HCT116 (cell line): ENCODE data around the gene GLT6D1. TPM values are rescaled to one million over a fixed set of nuclear protein-coding genes. Genes with fewer than 3 reads are reported as not detected.

Experiments
- ATAC-seq: fragments of 200-7000 bp; cut with Tn5 transposase; 2 replicates; pipeline ENCODE4 v1.9.1; 2020; ENCODE audit warnings: mild to moderate bottlenecking, moderate library complexity
- BruUV-seq: library from RNA; stranded (reverse); fragments of 400-500 nt; replicated peaks from 2 replicates; lab custom pipeline; 2021; lab: Mats Ljungman, UMichigan
- CTCF ChIA-PET: fragments of 300-600 bp; sonication (Branson Sonifier 250); formaldehyde crosslinking; loops from one replicate; lab custom pipeline; 2021; ENCODE audit warnings: antibody characterized with exemption; lab: Charles Lee
- POLR2A ChIA-PET: fragments of 300-600, 350-600 bp; sonication (Branson Sonifier 250); formaldehyde crosslinking; loops from one replicate; lab custom pipeline; 2021; ENCODE audit warnings: antibody characterized with exemption; lab: Charles Lee
- RAD21 ChIA-PET, 2 experiments: fragments of 300-600 bp; sonication (Branson Sonifier 250); formaldehyde crosslinking; loops; one replicate each; lab custom pipeline; 2023; ENCODE audit warnings: low total read pairs in 2 of 2; ENCODE audit not compliant: uncharacterized antibody in 2 of 2, unreplicated experiment in 2 of 2, low non-redundant PET in 1 of 2; lab: Charles Lee
- DNase-seq: peaks from one replicate; pipeline ENCODE4 v3.0.0-alpha.2; 2010; ENCODE audit warnings: low read depth, low spot score
- H2AFZ ChIP-seq: fragments of 200-600 bp; shearing (Covaris generic), sonication (generic); 2 replicates; pipeline ENCODE4 v1.6.1; 2017; ENCODE audit warnings: low read depth, mixed run types, mixed read lengths, antibody characterized with exemption, low read length; ENCODE audit not compliant: poor library complexity, severe bottlenecking
- H3K27ac ChIP-seq: 2 replicates; pipeline ENCODE4 v1.5.1; 2012; ENCODE audit warnings: low read depth, low read length
- H3K27me3 ChIP-seq: fragments of 200-600 bp; sonication (generic); 2 replicates; pipeline ENCODE4 v1.6.1; 2016; ENCODE audit warnings: mixed run types, low read length, mixed read lengths; ENCODE audit not compliant: insufficient read depth
- H3K36me3 ChIP-seq, 2 experiments: fragments of 200-500 bp in 1 of 2; fragments of 200-600 bp in 1 of 2; sonication (Bioruptor generic) in 1 of 2; sonication (generic) in 1 of 2; 2 replicates each; pipeline versions ENCODE4 v1.5.1 to v1.6.1; 2014 to 2016; ENCODE audit warnings: low read length in 2 of 2, inconsistent platforms in 1 of 2, mixed read lengths in 1 of 2, mixed run types in 1 of 2; ENCODE audit not compliant: insufficient read depth in 2 of 2, control insufficient read depth in 1 of 2
- H3K4me1 ChIP-seq, 2 experiments: fragments of 200-600 bp in 1 of 2; sonication (generic) in 1 of 2; 2 replicates each; pipeline versions ENCODE4 v1.5.1 to v1.6.1; 2012 to 2017; ENCODE audit warnings: low read length in 2 of 2, inconsistent platforms in 1 of 2, mild to moderate bottlenecking in 1 of 2, mixed read lengths in 1 of 2, mixed run types in 1 of 2, moderate library complexity in 1 of 2; ENCODE audit not compliant: insufficient read depth in 2 of 2, control insufficient read depth in 1 of 2
- H3K4me2 ChIP-seq: fragments of 200-600 bp; sonication (generic); 2 replicates; pipeline ENCODE4 v1.6.1; 2017; ENCODE audit warnings: mixed run types, low read length, mixed read lengths
- H3K4me3 ChIP-seq, 2 experiments: fragments of 200-600 bp in 1 of 2; sonication (generic) in 1 of 2; replicated peaks in 1 of 2; 2 replicates each; pipeline ENCODE4 v1.5.1; 2011 to 2016; ENCODE audit warnings: low read length in 2 of 2, control low read depth in 1 of 2, low read depth in 1 of 2, mild to moderate bottlenecking in 1 of 2, mixed read lengths in 1 of 2, mixed run types in 1 of 2
- H3K79me2 ChIP-seq: fragments of 200-600 bp; sonication (generic); 2 replicates; pipeline ENCODE4 v1.6.1; 2017; ENCODE audit warnings: mild to moderate bottlenecking, mixed run types, low read length, moderate library complexity, mixed read lengths; ENCODE audit not compliant: insufficient read depth
- H3K9ac ChIP-seq: fragments of 200-600 bp; sonication (generic); 2 replicates; pipeline ENCODE4 v1.6.1; 2016; ENCODE audit warnings: low read length, mixed read lengths
- H3K9me2 ChIP-seq: fragments of 200-600 bp; sonication (generic), shearing (Covaris generic); 2 replicates; pipeline ENCODE4 v1.6.1; 2017; ENCODE audit warnings: mixed run types, mild to moderate bottlenecking, moderate library complexity; ENCODE audit not compliant: insufficient read depth
- H3K9me3 ChIP-seq, 2 experiments: fragments of 200-500 bp in 1 of 2; fragments of 200-600 bp in 1 of 2; sonication (Bioruptor generic) in 1 of 2; sonication (generic) in 1 of 2; 2 replicates each; pipeline ENCODE4 v1.6.1; 2014 to 2017; ENCODE audit warnings: low read length in 2 of 2, mixed read lengths in 2 of 2, inconsistent platforms in 1 of 2, low read depth in 1 of 2, mild to moderate bottlenecking in 1 of 2, mixed run types in 1 of 2, moderate library complexity in 1 of 2; ENCODE audit not compliant: control insufficient read depth in 1 of 2, insufficient read depth in 1 of 2
- H4K20me1 ChIP-seq: fragments of 200-600 bp; sonication (generic), shearing (Covaris generic); 2 replicates; pipeline ENCODE4 v1.6.1; 2017; ENCODE audit warnings: mixed run types, mild to moderate bottlenecking, moderate library complexity; ENCODE audit not compliant: insufficient read depth
- ATF3 ChIP-seq: IDR thresholded peaks from 2 replicates; pipeline ENCODE4 v1.6.1; 2012
- CEBPB ChIP-seq: IDR thresholded peaks from 2 replicates; pipeline ENCODE4 v1.6.1; 2012; ENCODE audit warnings: low read depth
- EGR1 ChIP-seq: IDR thresholded peaks from 2 replicates; pipeline ENCODE4 v1.6.1; 2012; ENCODE audit warnings: low read depth
- ELF1 ChIP-seq: IDR thresholded peaks from 2 replicates; pipeline ENCODE4 v1.6.1; 2012; ENCODE audit warnings: low read depth, borderline replicate concordance
- EZH2 ChIP-seq: fragments of 200-600 bp; sonication (generic); IDR thresholded peaks from 2 replicates; pipeline ENCODE4 v1.6.1; 2017; ENCODE audit warnings: antibody characterized with exemption, mixed run types
- EZH2phosphoT487 ChIP-seq: fragments of 200-600 bp; IDR thresholded peaks from 2 replicates; pipeline ENCODE4 v1.6.1; 2018; ENCODE audit warnings: antibody characterized with exemption, borderline replicate concordance
- FOSL1 ChIP-seq: IDR thresholded peaks from 2 replicates; pipeline ENCODE4 v1.6.1; 2012; ENCODE audit warnings: low read depth
- JUND ChIP-seq: IDR thresholded peaks from 2 replicates; pipeline ENCODE4 v1.6.1; 2012
- POLR2AphosphoS5 ChIP-seq: IDR thresholded peaks from 2 replicates; pipeline ENCODE4 v1.6.1; 2011; ENCODE audit warnings: mild to moderate bottlenecking, low read depth, low read length, moderate library complexity
- REST ChIP-seq: IDR thresholded peaks from 2 replicates; pipeline ENCODE4 v1.6.1; 2012; ENCODE audit warnings: low read depth
- SIN3A ChIP-seq: IDR thresholded peaks from 2 replicates; pipeline ENCODE4 v1.6.1; 2012; ENCODE audit warnings: low read depth
- SP1 ChIP-seq: IDR thresholded peaks from 2 replicates; pipeline ENCODE4 v1.6.1; 2012; ENCODE audit warnings: low read depth
- SRF ChIP-seq: IDR thresholded peaks from 2 replicates; pipeline ENCODE4 v1.6.1; 2012; ENCODE audit warnings: low read depth
- TCF7L2 ChIP-seq: IDR thresholded peaks from 2 replicates; pipeline ENCODE4 v1.7.0; 2011; ENCODE audit warnings: borderline replicate concordance, inconsistent platforms; ENCODE audit not compliant: insufficient read depth, insufficient read length; ENCODE audit errors: extremely low read depth
- ZBTB33 ChIP-seq: IDR thresholded peaks from 2 replicates; pipeline ENCODE4 v1.6.1; 2011; ENCODE audit warnings: mild to moderate bottlenecking, low read length, moderate library complexity; ENCODE audit not compliant: insufficient replicate concordance; ENCODE audit errors: extremely low read depth
- ZFX ChIP-seq: fragments of 450-650 bp; IDR thresholded peaks from 2 replicates; pipeline ENCODE4 v1.6.1; 2017
- ZNF274 ChIP-seq: fragments of 200-500 bp; sonication (Bioruptor generic); IDR thresholded peaks from 2 replicates; pipeline ENCODE4 v1.6.1; 2014; ENCODE audit warnings: mild to moderate bottlenecking, low read depth, low read length, inconsistent platforms
- intact Hi-C: fragments of 100-400 bp; cut with micrococcal nuclease; formaldehyde crosslinking; loops from 2 replicates; pipeline ENCODE4 v1.10.0; 2022
- total RNA-seq: library from RNA; stranded (reverse); gene quantifications from one replicate; pipeline ENCODE4 v1.2.1, GENCODE V29; 2021; ENCODE audit not compliant: unreplicated experiment

GLT6D1 gene
- total RNA-seq, 1 experiment from 2014 or later: not detected

DNA sequence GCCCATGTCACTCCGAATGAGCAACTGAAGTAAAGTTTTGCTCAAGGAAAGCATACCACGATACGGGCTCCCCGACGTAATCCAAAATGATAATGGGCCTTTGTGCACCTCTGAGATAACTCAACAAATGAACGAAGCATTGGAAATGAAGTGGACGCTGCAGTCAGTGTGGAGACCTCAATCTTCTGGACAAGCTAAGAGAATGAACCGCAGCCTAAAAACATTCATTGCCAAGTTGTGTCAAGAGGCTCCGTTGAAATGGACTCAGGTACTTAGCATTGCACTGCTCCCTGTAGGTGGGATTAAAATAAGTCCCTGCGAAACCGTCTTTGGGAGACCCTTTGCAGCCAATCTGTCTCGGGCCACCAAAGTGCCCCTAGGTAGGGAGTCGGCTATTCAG, 19.9 kb upstream of the GLT6D1 start:
- POLR2A ChIA-PET: no interaction called here
- no peak overlapping the region for H3K4me2 ChIP-seq
- H3K27me3 ChIP-seq: no peaks in the 10 kb centered on the region
- no peak overlapping the region for H3K4me3 ChIP-seq
- no peak for DNase-seq
- no TSS peak for BruUV-seq
- CTCF ChIA-PET: no interaction called here
- no peaks in the 10 kb centered on the region for H3K79me2 ChIP-seq
- H3K27ac ChIP-seq: no peak overlapping the region
- H3K9ac ChIP-seq: no peak overlapping the region
- H3K4me1 ChIP-seq: no peaks in the 10 kb centered on the region
- H4K20me1 ChIP-seq: no peaks in the 10 kb centered on the region
- no peak overlapping the region for H2AFZ ChIP-seq
- RAD21 ChIA-PET: no interaction called here
- H3K9me3 ChIP-seq: no peaks in the 10 kb centered on the region
- TF ChIP-seq SIN3A: no peak
- TF ChIP-seq ZBTB33: no peak
- no peak for TF ChIP-seq CEBPB
- TF ChIP-seq FOSL1: no peak
- TF ChIP-seq EZH2phosphoT487: no peak
- TF ChIP-seq EGR1: no peak
- TF ChIP-seq JUND: no peak
- TF ChIP-seq ZFX: no peak
- no peak for TF ChIP-seq ATF3
- TF ChIP-seq SP1: no peak
- no peak for TF ChIP-seq EZH2
- TF ChIP-seq ZNF274: no peak
- TF ChIP-seq REST: no peak
- no peak for TF ChIP-seq ELF1
- no peak for TF ChIP-seq SRF
- TF ChIP-seq POLR2AphosphoS5: no peak
- TF ChIP-seq TCF7L2: no peak
- ATAC-seq: no peak
- no peaks in the 10 kb centered on the region for H3K9me2 ChIP-seq
- intact Hi-C loops: no loop called here
- no peaks in the 10 kb centered on the region for H3K36me3 ChIP-seq
